ENCODE measurements around the gene VGLL2. TPM values are rescaled to one million over a fixed set of nuclear protein-coding genes. Genes with fewer than 3 reads are reported as not detected.

The VGLL2 gene
- total and polyA plus RNA-seq, 4 experiments from 2014 or later, result not detected

- H3K4me1 ChIP-seq (ENCODE audit: insufficient read depth, low read length), result peaks cover 5% of the 10 kb centered on the region
- CTCF ChIA-PET (ENCODE audit: partially characterized antibody), result no interaction called here
- Mint-ChIP-seq H3K27me3 (peaks cover 46 to 57% of the 10 kb centered on the region in 2 donors), H3K27ac (no peak overlapping the region), H3K36me3 (no peaks in the 10 kb centered on the region), H3K9me3 (peaks cover 0 to 3% (median 0%) of the 10 kb centered on the region in 8 donors), H3K4me3 (peak overlapping the region in 2 of 8 donors; percentile 33 to 36), H3K4me1 (peaks cover 5 to 13% (median 10%) of the 10 kb centered on the region in 4 donors)
- no peaks in the 10 kb centered on the region for H3K9me3 ChIP-seq (ENCODE audit: control insufficient read depth in 1 of 2, low read length in 2 of 2)
- intact Hi-C loops (cut with micrococcal nuclease), result no loop called here
- no peak for DNase-seq
- no peak overlapping the region for H3K27ac ChIP-seq (ENCODE audit: low read depth, low read length)
- H3K36me3 ChIP-seq (ENCODE audit: insufficient read depth, low read length), result no peaks in the 10 kb centered on the region
- POLR2A ChIA-PET (ENCODE audit: partially characterized antibody), result no interaction called here
- no peak overlapping the region for H3K4me3 ChIP-seq (ENCODE audit: low read length in 2 of 2)
- peaks cover 32% of the 10 kb centered on the region for H3K27me3 ChIP-seq (ENCODE audit: insufficient read depth, low read length)
Measured at GRCh38 chr6:117270055-117270842, 4.9 kb downstream of the VGLL2 start.

GRCh38 chr6:117270843-117271507 lies 5.6 kb downstream of the VGLL2 start:
- Histone ChIP-seq H3K27me3 (ENCODE audit: insufficient read depth, low read length) (peaks cover 30% of the 10 kb centered on the region), H3K36me3 (ENCODE audit: insufficient read depth, low read length) (no peaks in the 10 kb centered on the region), H3K27ac (ENCODE audit: low read depth, low read length) (no peak overlapping the region)

GRCh38 chr6:117272032-117272866 lies 6.9 kb downstream of the VGLL2 start:
- no peak for DNase-seq
- Mint-ChIP-seq H3K4me3 (no peak overlapping the region), H3K27ac (no peak overlapping the region), H3K4me1 (peaks cover 2 to 7% (median 6%) of the 10 kb centered on the region in 4 donors), H3K9me3 (peaks cover 0 to 3% (median 0%) of the 10 kb centered on the region in 8 donors), H3K36me3 (no peaks in the 10 kb centered on the region), H3K27me3 (peaks cover 38 to 55% of the 10 kb centered on the region in 2 donors)
- no peak overlapping the region for H3K27ac ChIP-seq (ENCODE audit: low read depth, low read length)
- intact Hi-C loops (cut with micrococcal nuclease), result no loop called here
- ChIA-PET CTCF (ENCODE audit: partially characterized antibody) (no interaction called here), POLR2A (ENCODE audit: partially characterized antibody) (no interaction called here)
- no peaks in the 10 kb centered on the region for H3K9me3 ChIP-seq (ENCODE audit: control insufficient read depth in 1 of 2, low read length in 2 of 2)
- no peaks in the 10 kb centered on the region for H3K4me1 ChIP-seq (ENCODE audit: insufficient read depth, low read length)
- no peaks in the 10 kb centered on the region for H3K36me3 ChIP-seq (ENCODE audit: insufficient read depth, low read length)
- H3K27me3 ChIP-seq (ENCODE audit: insufficient read depth, low read length), result peaks cover 23% of the 10 kb centered on the region
- H3K4me3 ChIP-seq (ENCODE audit: low read length in 2 of 2), result no peak overlapping the region

More at GRCh38 chr6:117270843-117271507, 5.6 kb downstream of the VGLL2 start:
- H3K4me1 Mint-ChIP-seq, result peaks cover 5 to 13% (median 10%) of the 10 kb centered on the region in 4 donors
- no peak for DNase-seq
- peaks cover 0 to 3% (median 0%) of the 10 kb centered on the region in 8 donors for H3K9me3 Mint-ChIP-seq
- H3K27me3 Mint-ChIP-seq, result peaks cover 47 to 60% of the 10 kb centered on the region in 2 donors
- Histone ChIP-seq H3K9me3 (ENCODE audit: control insufficient read depth in 1 of 2, low read length in 2 of 2) (no peaks in the 10 kb centered on the region), H3K4me1 (ENCODE audit: insufficient read depth, low read length) (peaks cover 5% of the 10 kb centered on the region), H3K4me3 (ENCODE audit: low read length in 2 of 2) (no peak overlapping the region)
- intact Hi-C loops (cut with micrococcal nuclease), result no loop called here
- H3K4me3 Mint-ChIP-seq, result no peak overlapping the region
- H3K27ac Mint-ChIP-seq, result no peak overlapping the region
- POLR2A ChIA-PET (ENCODE audit: partially characterized antibody), result no interaction called here
- CTCF ChIA-PET (ENCODE audit: partially characterized antibody), result no interaction called here
- no peaks in the 10 kb centered on the region for H3K36me3 Mint-ChIP-seq

- Histone ChIP-seq H3K27me3 (ENCODE audit: insufficient read depth, low read length) (peaks cover 20% of the 10 kb centered on the region), H3K4me1 (ENCODE audit: insufficient read depth, low read length) (no peaks in the 10 kb centered on the region), H3K9me3 (ENCODE audit: control insufficient read depth in 1 of 2, low read length in 2 of 2) (no peaks in the 10 kb centered on the region), H3K4me3 (ENCODE audit: low read length in 2 of 2) (no peak overlapping the region), H3K27ac (ENCODE audit: low read depth, low read length) (no peak overlapping the region), H3K36me3 (ENCODE audit: insufficient read depth, low read length) (no peaks in the 10 kb centered on the region)
- Mint-ChIP-seq H3K27ac (no peak overlapping the region), H3K27me3 (peaks cover 35 to 49% of the 10 kb centered on the region in 2 donors), H3K36me3 (no peaks in the 10 kb centered on the region), H3K4me3 (no peak overlapping the region), H3K4me1 (peaks cover 2 to 6% (median 5%) of the 10 kb centered on the region in 4 donors), H3K9me3 (peaks cover 0 to 3% (median 0%) of the 10 kb centered on the region in 8 donors)
- no peak for DNase-seq
- ChIA-PET POLR2A (ENCODE audit: partially characterized antibody) (no interaction called here), CTCF (ENCODE audit: partially characterized antibody) (no interaction called here)
- intact Hi-C loops (cut with micrococcal nuclease), result no loop called here
Measured at GRCh38 chr6:117272891-117273290, 7.5 kb downstream of the VGLL2 start.

GRCh38 chr6:117275205-117275604 lies 9.8 kb downstream of the VGLL2 start:
- no peaks in the 10 kb centered on the region for H3K36me3 ChIP-seq (ENCODE audit: insufficient read depth, low read length)
- no peak overlapping the region for H3K4me3 ChIP-seq (ENCODE audit: low read length in 2 of 2)
- peaks cover 0 to 3% (median 0%) of the 10 kb centered on the region in 8 donors for H3K9me3 Mint-ChIP-seq
- POLR2A ChIA-PET (ENCODE audit: partially characterized antibody), result no interaction called here
- CTCF ChIA-PET (ENCODE audit: partially characterized antibody), result no interaction called here
- H3K4me1 ChIP-seq (ENCODE audit: insufficient read depth, low read length), result no peaks in the 10 kb centered on the region
- no peak overlapping the region for H3K27ac ChIP-seq (ENCODE audit: low read depth, low read length)
- peaks cover 0 to 3% (median 0%) of the 10 kb centered on the region in 4 donors for H3K4me1 Mint-ChIP-seq
- no peaks in the 10 kb centered on the region for H3K9me3 ChIP-seq (ENCODE audit: control insufficient read depth in 1 of 2, low read length in 2 of 2)
- H3K27me3 Mint-ChIP-seq, result peaks cover 21 to 35% of the 10 kb centered on the region in 2 donors
- no peak overlapping the region for H3K27ac Mint-ChIP-seq
- intact Hi-C loops (cut with micrococcal nuclease), result no loop called here
- no peak for DNase-seq
- peaks cover 5% of the 10 kb centered on the region for H3K27me3 ChIP-seq (ENCODE audit: insufficient read depth, low read length)
- H3K36me3 Mint-ChIP-seq, result no peaks in the 10 kb centered on the region
- no peak overlapping the region for H3K4me3 Mint-ChIP-seq

GRCh38 chr6:117275711-117276110 lies 10.4 kb downstream of the VGLL2 start:
- Histone ChIP-seq H3K36me3 (ENCODE audit: insufficient read depth, low read length) (no peaks in the 10 kb centered on the region), H3K9me3 (ENCODE audit: control insufficient read depth in 1 of 2, low read length in 2 of 2) (no peaks in the 10 kb centered on the region), H3K27ac (ENCODE audit: low read depth, low read length) (no peak overlapping the region), H3K4me1 (ENCODE audit: insufficient read depth, low read length) (no peaks in the 10 kb centered on the region), H3K4me3 (ENCODE audit: low read length in 2 of 2) (no peak overlapping the region), H3K27me3 (ENCODE audit: insufficient read depth, low read length) (peaks cover 5% of the 10 kb centered on the region)
- Mint-ChIP-seq H3K36me3 (no peaks in the 10 kb centered on the region), H3K27me3 (peaks cover 21 to 35% of the 10 kb centered on the region in 2 donors), H3K27ac (no peak overlapping the region), H3K4me3 (no peak overlapping the region), H3K9me3 (peaks cover 0 to 3% (median 0%) of the 10 kb centered on the region in 8 donors), H3K4me1 (peaks cover 0 to 3% (median 0%) of the 10 kb centered on the region in 4 donors)
- no peak for DNase-seq
- intact Hi-C loops (cut with micrococcal nuclease), result no loop called here
- ChIA-PET CTCF (ENCODE audit: partially characterized antibody) (no interaction called here), POLR2A (ENCODE audit: partially characterized antibody) (no interaction called here)

GRCh38 chr6:117276778-117277316 lies 11.5 kb downstream of the VGLL2 start:
- Mint-ChIP-seq H3K9me3 (peaks cover 0 to 3% (median 0%) of the 10 kb centered on the region in 8 donors), H3K4me1 (peaks cover 0 to 3% (median 0%) of the 10 kb centered on the region in 4 donors), H3K27me3 (peaks cover 19 to 35% of the 10 kb centered on the region in 2 donors), H3K4me3 (no peak overlapping the region), H3K27ac (no peak overlapping the region), H3K36me3 (no peaks in the 10 kb centered on the region)
- ChIA-PET POLR2A (ENCODE audit: partially characterized antibody) (no interaction called here), CTCF (ENCODE audit: partially characterized antibody) (no interaction called here)
- Histone ChIP-seq H3K36me3 (ENCODE audit: insufficient read depth, low read length) (no peaks in the 10 kb centered on the region), H3K4me1 (ENCODE audit: insufficient read depth, low read length) (no peaks in the 10 kb centered on the region), H3K9me3 (ENCODE audit: control insufficient read depth in 1 of 2, low read length in 2 of 2) (no peaks in the 10 kb centered on the region), H3K27me3 (ENCODE audit: insufficient read depth, low read length) (peaks cover 5% of the 10 kb centered on the region), H3K4me3 (ENCODE audit: low read length in 2 of 2) (no peak overlapping the region), H3K27ac (ENCODE audit: low read depth, low read length) (no peak overlapping the region)
- intact Hi-C loops (cut with micrococcal nuclease), result no loop called here
- DNase-seq, result no peak

Measured in CD4-positive, alpha-beta memory T cell (primary cell).